Measurements from ENCODE around the gene MAEA. TPM values are rescaled to one million over a fixed set of nuclear protein-coding genes. Genes with fewer than 3 reads are reported as not detected.

The MAEA gene
- polyA plus RNA-seq, 3 donors = 34.3 to 83.5 (median 37.7) TPM

DNA sequence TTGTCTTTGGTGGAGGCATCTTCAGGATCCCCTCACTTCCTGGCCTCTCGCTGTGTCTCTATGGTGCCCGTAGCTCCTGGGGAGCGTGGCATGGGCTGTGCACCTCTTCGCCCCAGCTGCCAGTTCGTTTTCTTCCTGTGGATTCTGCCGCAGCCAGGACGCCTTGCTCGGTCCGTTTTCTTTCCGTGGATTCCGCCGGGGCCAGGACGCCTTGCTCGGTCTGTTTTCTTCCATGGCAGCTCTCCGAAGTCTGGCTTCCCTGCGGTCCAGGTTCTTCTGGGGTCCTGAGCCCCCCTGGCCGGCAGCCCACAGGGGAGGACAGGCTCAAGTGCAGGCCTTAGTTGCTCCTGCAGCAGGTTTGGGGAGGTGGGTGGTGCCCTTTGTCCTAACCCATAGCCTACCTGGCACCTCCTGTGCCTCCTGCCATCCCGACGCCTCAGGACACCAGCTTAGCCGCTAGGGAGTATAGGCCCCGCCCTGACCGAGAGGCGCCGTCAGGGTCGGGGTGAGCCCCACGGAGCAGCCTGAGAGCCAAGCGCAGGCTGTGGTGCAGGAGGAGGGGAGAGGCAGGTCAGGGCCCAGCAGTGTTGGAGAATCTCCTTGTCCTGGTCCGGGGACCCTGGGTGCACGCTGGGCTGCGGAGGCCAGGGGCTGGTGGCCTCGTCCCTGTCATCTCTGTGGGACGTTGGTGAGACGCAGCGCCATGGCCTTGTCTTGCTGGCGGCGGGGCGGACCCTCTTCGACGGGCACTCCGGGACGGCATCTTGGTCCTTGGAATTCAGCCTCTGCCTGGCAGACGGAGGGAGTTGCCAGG, 84.4 kb downstream of the MAEA start:
- no peaks in the 10 kb centered on the region for H3K79me2 ChIP-seq (ENCODE audit: insufficient read depth, low read length)
- no peak overlapping the region for H3K27ac ChIP-seq (ENCODE audit: low read depth in 1 of 2, low read length in 2 of 2)
- Mint-ChIP-seq H3K27me3 (ENCODE audit: low read depth in 3 of 3) (no peaks in the 10 kb centered on the region), H3K36me3 (peaks cover 43 to 68% of the 10 kb centered on the region in 2 donors), H3K4me3 (no peak overlapping the region), H3K9me3 (peaks cover 0 to 18% (median 9%) of the 10 kb centered on the region in 7 donors), H3K27ac (no peak overlapping the region), H3K4me1 (no peaks in the 10 kb centered on the region)
- intact Hi-C loops (cut with micrococcal nuclease) = no loop called here
- 95% methylated on average over 36 of the region's 42 CpGs for WGBS (ENCODE audit: insufficient coverage)
- no peak overlapping the region for H2AFZ ChIP-seq (ENCODE audit: insufficient read depth, low read depth, low read length, poor library complexity, severe bottlenecking)
- H3K4me2 ChIP-seq (replicated peaks; ENCODE audit: extremely low read depth, low read length, poor library complexity, severe bottlenecking) = no peak overlapping the region
- H3K4me3 ChIP-seq (replicated peaks in 1 of 3; ENCODE audit: low read depth in 2 of 3, low read length in 3 of 3) = no peak overlapping the region
- peaks cover 36 to 67% of the 10 kb centered on the region in 2 donors for H3K36me3 ChIP-seq (replicated peaks in 1 of 2; ENCODE audit: control insufficient read depth in 1 of 2, insufficient read depth in 2 of 2, low read length in 2 of 2)
- DNase-seq = no peak
- no peaks in the 10 kb centered on the region for H4K20me1 ChIP-seq (ENCODE audit: insufficient read depth, low read length)
- TF ChIP-seq, protein P1, sequence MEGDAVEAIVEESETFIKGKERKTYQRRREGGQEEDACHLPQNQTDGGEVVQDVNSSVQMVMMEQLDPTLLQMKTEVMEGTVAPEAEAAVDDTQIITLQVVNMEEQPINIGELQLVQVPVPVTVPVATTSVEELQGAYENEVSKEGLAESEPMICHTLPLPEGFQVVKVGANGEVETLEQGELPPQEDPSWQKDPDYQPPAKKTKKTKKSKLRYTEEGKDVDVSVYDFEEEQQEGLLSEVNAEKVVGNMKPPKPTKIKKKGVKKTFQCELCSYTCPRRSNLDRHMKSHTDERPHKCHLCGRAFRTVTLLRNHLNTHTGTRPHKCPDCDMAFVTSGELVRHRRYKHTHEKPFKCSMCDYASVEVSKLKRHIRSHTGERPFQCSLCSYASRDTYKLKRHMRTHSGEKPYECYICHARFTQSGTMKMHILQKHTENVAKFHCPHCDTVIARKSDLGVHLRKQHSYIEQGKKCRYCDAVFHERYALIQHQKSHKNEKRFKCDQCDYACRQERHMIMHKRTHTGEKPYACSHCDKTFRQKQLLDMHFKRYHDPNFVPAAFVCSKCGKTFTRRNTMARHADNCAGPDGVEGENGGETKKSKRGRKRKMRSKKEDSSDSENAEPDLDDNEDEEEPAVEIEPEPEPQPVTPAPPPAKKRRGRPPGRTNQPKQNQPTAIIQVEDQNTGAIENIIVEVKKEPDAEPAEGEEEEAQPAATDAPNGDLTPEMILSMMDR (IDR thresholded peaks at IDR 0.05) = no peak
- H3K4me1 ChIP-seq (ENCODE audit: control insufficient read depth in 1 of 2, insufficient read depth in 2 of 2, low read length in 2 of 2) = no peaks in the 10 kb centered on the region
- H3K9ac ChIP-seq (ENCODE audit: insufficient read depth, low read length, poor library complexity, severe bottlenecking) = no peak overlapping the region
- peaks cover 0 to 15% of the 10 kb centered on the region in 2 donors for H3K9me3 ChIP-seq (replicated peaks in 1 of 2; ENCODE audit: control insufficient read depth in 1 of 2, insufficient read depth in 1 of 2, low read length in 2 of 2)
- H3K27me3 ChIP-seq (ENCODE audit: control insufficient read depth in 2 of 2, insufficient read depth in 2 of 2, low read length in 2 of 2) = no peaks in the 10 kb centered on the region

DNA sequence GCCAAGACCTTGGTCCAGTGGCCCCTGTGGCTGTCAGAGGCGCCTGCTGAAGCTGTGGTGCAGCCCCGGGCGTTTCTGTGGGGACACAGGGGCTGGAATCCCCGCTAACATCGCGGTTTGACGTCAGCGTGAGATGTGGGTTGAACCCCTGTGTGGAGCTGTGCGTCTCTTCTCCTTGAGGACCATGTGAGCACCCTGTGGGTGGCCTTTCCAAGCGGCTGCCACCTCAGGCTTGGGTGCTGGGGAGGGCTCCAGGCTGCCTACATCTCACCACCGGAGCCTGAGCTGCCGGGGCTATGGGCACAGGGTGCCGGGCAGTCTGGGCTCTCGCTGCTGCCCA, 85.0 kb downstream of the MAEA start:
- H3K9ac ChIP-seq (ENCODE audit: insufficient read depth, low read length, poor library complexity, severe bottlenecking) = no peak overlapping the region
- intact Hi-C loops (cut with micrococcal nuclease) = no loop called here
- H4K20me1 ChIP-seq (ENCODE audit: insufficient read depth, low read length) = no peaks in the 10 kb centered on the region
- H3K36me3 ChIP-seq (replicated peaks in 1 of 2; ENCODE audit: control insufficient read depth in 1 of 2, insufficient read depth in 2 of 2, low read length in 2 of 2) = peaks cover 36 to 67% of the 10 kb centered on the region in 2 donors
- Mint-ChIP-seq H3K9me3 (peaks cover 0 to 18% (median 9%) of the 10 kb centered on the region in 7 donors), H3K36me3 (peaks cover 43 to 65% of the 10 kb centered on the region in 2 donors), H3K4me1 (no peaks in the 10 kb centered on the region), H3K27me3 (ENCODE audit: low read depth in 3 of 3) (no peaks in the 10 kb centered on the region), H3K4me3 (no peak overlapping the region), H3K27ac (no peak overlapping the region)
- H3K9me3 ChIP-seq (replicated peaks in 1 of 2; ENCODE audit: control insufficient read depth in 1 of 2, insufficient read depth in 1 of 2, low read length in 2 of 2) = peaks cover 0 to 15% of the 10 kb centered on the region in 2 donors
- DNase-seq = no peak
- H3K4me3 ChIP-seq (replicated peaks in 1 of 3; ENCODE audit: low read depth in 2 of 3, low read length in 3 of 3) = no peak overlapping the region
- WGBS (ENCODE audit: insufficient coverage) = 93% methylated on average over 13 of the region's 14 CpGs
- H3K4me2 ChIP-seq (replicated peaks; ENCODE audit: extremely low read depth, low read length, poor library complexity, severe bottlenecking) = no peak overlapping the region
- TF ChIP-seq, protein P1 (IDR thresholded peaks at IDR 0.05) = no peak
- H3K79me2 ChIP-seq (ENCODE audit: insufficient read depth, low read length) = no peaks in the 10 kb centered on the region
- no peaks in the 10 kb centered on the region for H3K4me1 ChIP-seq (ENCODE audit: control insufficient read depth in 1 of 2, insufficient read depth in 2 of 2, low read length in 2 of 2)
- H3K27ac ChIP-seq (ENCODE audit: low read depth in 1 of 2, low read length in 2 of 2) = no peak overlapping the region
- H2AFZ ChIP-seq (ENCODE audit: insufficient read depth, low read depth, low read length, poor library complexity, severe bottlenecking) = no peak overlapping the region
- no peaks in the 10 kb centered on the region for H3K27me3 ChIP-seq (ENCODE audit: control insufficient read depth in 2 of 2, insufficient read depth in 2 of 2, low read length in 2 of 2)
